ENCODE results near the gene SYT13.

Gene SYT13, protein sequence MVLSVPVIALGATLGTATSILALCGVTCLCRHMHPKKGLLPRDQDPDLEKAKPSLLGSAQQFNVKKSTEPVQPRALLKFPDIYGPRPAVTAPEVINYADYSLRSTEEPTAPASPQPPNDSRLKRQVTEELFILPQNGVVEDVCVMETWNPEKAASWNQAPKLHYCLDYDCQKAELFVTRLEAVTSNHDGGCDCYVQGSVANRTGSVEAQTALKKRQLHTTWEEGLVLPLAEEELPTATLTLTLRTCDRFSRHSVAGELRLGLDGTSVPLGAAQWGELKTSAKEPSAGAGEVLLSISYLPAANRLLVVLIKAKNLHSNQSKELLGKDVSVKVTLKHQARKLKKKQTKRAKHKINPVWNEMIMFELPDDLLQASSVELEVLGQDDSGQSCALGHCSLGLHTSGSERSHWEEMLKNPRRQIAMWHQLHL

DNA sequence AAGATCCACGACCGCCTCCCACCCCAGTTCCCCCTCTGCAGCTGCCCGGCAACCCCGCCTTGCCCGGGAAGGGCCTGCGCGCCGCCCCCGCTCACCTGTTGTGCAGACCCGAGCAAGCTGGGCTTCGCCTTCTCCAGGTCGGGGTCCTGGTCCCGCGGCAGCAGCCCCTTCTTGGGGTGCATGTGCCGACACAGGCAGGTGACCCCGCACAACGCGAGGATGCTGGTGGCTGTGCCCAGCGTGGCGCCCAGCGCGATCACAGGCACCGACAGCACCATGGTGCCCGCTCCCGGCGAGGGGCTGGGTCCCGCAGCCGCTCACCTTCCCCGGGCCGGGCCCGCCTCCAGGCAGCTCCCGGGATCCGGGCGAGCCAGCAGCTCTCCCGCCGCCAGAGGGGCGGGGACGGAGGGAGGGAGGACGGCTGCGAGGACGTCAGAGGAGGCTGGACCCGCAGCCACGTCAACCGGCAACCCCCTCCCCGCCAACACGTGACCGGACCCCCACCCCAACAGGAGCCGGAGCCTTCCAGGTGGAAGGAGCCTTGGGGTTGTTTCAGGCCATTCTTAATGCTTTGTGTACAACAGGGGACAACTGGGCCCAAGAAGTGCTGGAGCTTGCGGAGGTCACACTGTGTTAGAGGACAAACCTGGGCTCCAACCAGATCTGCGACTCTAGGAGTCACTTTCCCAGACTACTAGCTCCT lies at the start of gene SYT13:
TSS of gene SYT13 (minus strand) at position 412 of the 703 bp plus-strand sequence. CDS start at position 278, 134 bp downstream.
- no peak for DNase-seq

DNA sequence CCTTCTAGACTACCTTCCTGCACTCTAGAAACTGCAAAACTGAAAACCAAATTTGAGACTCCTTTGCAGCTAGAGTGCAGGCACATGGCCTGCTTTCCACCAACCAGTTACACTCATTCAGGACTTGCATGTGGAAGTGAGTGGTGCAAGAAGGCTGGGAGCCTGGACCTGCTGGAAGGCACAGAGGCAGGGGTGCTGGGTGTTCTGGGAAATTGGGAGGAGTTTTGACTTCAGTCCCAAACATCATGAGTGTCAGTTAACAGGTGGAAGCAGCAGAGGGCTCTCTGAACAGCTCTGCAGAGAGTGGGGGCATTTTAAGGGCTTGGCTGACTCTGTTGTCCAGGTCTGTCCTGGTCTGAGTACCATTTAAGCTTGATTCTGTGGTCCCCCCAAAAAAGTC lies 49.3 kb upstream of the SYT13 start:
- DNase-seq: no peak

DNA sequence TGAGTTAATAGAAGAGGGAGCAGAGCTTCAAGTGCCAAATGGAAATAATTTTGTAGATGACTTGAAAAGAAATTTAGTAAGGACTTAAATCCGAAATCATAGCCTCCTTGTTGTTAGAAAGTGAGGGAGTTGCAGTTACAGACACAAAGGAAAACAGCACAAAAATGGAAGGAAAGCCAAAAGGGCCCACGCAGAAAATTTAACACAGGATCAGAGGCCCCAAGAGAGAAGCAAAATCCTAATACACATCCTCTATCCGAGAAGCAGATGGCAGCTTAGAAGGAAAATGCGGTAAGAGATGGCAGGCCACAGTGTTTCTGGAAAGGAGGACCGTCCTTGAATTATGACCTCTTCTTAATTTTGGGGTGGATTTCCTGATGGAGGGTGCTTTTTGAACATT lies 48.7 kb upstream of the SYT13 start:
- DNase-seq: no peak

DNA sequence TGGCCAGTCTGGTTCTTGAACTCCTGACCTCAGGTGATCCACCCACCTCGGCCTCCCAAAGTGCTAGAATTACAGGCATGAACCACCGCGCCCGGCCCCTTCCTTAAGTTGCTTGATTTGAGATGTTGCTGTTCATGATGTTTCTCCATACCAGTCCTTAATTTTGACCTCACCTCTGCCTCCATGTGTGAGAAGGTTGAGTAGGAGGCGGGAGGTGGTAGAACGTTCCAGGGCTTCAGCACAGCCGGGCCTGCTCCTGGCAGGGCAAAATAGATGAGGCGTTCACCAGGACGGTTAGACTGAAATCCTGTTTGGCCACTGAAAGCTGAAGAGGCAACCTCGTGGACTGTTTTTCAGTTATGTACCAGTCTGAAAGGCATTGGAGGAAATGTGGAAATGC lies 48.3 kb upstream of the SYT13 start:
- DNase-seq: no peak

DNA sequence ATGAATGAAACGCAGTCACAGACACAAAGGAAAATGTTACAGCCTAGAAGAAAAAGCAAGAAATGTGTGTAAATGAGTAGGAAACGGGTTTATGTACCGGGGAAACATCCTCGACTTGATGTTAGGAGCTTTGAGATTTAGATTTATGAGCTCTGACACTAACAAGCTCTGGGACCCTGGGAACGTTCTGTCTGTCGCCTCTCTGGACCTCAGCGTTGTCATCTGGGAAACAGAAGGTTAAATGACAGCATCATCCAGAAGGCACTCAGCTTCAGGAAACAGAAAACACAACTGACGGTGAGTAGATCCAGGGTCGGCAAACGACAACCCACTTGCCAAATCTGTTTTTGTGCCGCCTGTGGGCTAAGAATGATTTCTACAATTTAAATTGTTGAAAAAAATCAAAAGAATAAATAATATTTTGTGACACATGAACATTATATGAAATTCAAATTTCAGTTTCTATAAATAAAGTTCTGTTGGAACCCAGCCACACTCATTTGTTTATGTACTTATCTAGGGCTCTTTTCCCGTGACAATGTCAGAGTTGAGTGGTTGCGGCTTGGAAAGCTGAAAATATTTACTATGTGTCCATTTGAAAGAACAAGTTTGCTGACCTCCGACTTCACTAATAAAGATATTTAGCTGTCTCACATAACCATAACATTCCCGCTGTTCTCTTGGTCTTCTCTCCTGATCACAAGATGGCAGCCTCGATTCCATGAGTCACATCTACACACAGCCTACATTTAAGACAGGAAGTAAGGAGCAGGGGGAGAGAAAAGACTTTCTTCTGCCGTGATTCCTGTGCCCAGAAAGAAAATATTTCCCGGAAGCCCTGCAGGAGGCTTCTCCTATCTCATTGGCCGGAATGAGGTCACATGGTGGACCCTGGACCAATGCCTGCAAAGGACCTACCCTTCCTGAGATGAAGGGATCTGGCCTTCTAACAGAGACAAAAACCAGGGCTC lies 47.1 kb upstream of the SYT13 start:
- peak in 1 of 2 experiments; percentile 13 for DNase-seq

DNA sequence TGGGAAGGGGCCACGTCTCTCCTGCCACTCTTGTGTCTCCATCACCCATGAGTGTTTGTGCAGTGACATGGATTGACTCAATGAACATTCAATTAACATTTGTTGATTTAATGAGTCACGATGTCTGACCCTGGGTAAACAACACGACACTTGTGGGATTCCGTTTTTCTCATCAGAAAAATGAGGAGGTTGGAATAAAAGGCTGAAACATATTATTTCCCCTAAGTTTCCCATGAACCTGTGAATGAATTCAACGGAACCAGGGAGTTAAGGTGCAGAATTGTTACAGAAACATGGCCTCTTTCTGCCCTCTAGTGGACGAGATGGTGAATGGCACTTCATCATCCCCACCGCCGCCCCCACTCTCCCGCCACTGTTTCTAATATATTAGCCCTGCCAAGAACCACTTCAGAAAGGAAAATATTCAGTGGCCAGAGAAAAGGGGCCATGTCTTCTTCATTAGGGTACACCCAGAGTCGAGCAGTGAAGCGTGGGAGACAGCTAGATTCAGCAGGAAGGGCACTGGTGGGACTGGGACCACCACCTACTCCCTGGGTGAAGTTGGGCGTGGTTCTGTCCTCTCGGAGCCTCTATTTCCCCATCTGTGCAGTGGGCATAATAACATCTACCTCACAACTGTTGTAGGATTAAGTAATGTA lies 46.3 kb upstream of the SYT13 start:
- peak; percentile 34 to 45 for DNase-seq

DNA sequence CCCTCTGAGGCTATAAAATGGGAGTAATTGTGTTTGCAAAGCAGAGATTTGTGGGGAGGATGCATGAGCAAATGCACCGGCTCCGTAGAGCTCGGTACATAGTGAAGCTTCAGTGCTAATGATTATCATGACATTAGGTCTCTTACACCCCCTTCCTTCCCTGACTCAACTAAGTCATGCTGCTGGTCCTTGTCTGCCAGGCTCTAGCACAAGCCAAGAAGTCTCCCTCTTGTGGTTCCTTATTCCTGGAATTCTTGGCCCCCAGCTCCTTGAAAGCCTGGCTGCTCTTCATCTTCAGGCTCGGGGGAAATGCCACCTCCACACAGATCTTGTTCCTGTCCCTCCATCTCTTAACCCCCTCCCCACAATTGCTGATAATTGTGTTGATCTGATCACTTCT lies 45.7 kb upstream of the SYT13 start:
- DNase-seq: no peak

DNA sequence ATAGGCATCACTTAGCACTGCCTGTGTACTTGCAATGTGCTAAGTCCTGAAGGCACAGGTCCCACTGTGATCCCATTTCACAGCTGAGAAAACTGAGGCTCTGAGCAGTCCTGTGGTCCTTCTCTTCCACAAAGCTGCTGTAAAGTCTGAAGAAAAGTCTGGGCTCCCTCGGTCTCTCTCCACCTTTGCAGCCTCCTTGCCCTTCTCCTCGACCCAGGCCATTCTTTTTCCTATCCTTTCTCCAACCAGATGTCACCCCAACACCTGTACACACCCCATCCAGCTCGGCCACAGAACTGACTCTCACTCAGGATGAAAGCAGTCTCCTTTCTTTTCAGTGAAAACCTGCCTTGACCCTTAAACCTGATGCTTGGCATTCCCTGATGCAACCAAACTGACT lies 42.6 kb upstream of the SYT13 start:
- DNase-seq: no peak

DNA sequence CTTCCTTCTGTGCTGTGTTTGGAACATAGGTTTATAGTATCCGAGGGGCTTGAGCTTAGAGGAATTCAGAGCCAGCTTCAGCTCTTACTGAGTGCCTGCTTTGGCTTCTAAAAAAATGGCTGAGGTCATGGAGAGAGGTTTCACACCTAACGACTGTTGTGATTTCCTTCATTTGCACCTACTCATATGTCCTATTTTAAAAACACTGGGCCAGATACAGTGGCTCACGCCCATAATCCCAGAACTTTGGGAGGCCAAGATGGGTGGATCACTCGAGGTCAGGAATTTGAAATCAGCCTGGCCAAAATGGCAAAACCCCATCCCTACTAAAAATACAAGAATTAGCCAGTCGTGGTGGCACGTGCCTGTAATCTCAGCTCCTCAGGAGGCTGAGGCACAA lies 38.3 kb upstream of the SYT13 start:
- DNase-seq: no peak

DNA sequence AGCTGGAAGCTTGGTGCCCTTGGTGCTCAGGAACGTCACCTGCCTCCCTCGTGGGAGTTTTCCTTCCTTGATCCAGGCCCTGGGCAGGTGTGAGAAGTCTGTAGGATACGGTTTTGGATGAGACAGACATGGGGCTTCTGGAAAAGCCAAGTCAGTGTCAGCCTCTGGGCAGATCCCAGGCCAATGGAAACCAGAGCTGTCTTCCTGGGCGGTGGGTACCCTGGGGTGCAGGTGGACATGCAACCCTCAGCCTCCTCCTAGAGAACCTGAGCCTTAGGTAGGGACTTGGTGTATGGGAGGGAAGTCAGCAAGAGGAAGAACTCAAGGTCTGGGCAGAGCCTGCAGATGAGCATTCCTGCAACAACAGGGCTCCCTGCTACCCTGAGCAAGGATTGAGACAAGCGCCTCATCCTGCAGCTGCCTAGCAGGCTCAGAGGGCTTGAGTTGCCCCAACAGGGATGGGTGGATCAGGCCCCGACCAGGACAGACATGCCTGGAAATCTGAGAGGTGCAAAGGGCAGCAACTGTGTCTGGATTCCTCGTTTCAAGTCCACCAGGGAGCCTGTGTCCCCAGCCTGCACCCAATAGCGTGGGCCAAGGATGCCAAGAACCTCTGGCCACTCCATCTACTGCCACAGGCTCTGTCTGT lies 37.6 kb upstream of the SYT13 start:
- DNase-seq: no peak

DNA sequence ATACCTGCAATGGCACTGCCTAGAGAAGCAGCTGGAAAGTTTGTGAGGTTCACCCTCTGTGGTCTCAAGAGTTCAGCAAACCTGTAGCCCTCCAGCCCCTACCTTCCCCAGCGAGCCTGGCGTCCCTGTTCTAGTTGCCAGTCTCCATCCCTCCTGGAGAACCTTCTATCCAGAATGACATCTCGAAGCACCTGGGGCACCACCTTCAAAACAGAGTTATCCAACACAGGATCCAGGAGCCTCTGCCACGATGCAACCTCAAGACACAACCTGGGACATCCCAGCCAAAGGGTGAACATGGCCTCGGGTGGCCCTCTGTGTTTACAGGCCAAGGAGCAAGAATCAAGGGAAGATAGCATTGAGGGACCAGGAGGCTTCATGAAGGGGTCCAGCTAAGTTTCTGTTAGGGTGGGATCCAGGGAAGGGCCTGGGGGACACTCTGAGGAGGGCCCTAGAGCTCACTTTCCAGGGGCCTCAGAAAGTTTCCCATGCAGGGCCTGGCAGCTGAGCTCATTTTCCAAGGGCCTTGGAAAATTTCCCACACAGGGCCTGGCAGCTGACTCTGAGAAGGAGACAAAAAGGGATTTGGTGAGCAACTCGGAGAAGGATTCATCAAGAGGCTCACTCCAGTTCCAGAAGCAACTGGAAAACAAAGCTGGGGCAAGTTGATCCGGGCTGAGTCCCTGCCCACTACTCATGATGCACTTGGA lies 36.9 kb upstream of the SYT13 start:
- no peak for DNase-seq

DNA sequence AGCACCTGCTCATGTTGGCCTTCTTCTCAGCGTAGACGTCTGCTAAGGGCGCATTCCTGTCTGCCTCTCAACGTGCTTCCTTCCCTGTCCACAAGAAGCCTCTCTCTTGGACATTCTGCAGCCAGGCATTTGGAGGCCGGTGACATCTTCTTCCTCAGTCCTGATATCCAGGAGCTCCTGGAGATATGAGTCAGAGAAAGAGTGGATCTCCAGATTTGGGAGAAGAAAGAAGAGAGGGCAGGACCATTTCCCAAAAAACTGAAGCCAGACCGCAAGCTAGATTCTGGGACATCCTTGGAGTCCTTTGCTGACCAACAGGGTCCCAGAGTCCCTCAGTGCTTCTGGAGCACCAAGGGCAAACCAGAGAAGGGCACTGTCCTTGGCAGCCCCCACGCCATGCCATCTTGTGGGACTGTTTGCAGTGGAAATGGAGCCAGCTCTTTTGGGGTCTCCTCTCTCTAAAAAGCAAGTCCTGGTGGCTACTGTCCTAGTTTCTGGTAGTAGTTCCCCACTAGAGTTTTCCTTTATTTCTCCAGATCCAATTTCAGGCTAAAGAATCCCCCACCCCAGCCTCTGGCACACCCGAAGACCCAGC lies 36.1 kb upstream of the SYT13 start:
- DNase-seq: no peak

DNA sequence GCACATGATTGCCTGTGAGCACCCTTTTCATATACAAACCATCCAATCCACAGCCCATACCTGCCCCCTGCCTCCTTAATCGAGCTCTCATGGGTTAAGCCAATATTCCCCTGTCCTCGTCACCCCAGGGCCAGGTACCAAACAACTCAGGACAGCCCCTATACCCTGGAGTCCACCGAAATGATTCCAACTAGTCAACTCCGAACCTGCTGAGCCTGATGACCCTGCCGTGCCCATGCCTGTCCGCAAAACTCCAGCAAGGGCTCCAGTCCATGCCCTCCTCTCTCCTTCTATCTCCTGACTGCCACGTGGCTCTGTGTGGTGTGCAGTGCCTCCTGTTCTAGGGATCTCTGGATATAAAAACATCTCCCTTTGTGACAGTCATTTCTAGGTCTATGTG lies 35.5 kb upstream of the SYT13 start:
- no peak for DNase-seq

DNA sequence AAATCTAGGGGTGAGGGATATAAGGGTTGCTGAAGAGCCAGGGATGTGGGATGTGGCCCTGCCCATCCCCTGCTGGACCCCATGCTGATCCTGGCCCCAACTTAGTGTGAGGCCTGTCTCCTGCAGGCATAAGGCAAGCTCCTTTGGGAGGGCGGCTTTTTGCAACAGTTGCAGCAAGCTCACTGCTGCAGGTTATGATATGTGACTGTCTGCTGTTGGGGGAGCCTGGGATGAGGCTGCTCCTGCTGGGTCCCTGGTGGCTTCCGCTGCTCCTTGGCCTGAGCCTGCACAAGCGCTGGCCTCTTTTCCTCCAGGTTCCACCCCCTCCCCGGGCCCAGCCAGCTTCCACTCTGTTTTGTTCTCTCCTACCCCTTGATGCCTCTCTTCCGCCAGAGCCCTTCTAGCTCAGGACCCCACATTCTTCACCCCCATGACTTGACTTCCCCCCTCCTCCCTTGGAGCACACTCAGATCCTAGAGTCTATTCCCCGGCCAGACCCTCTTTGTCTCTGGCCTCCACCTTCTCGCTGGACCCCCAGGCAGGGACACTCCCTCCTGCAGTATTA lies 35.0 kb upstream of the SYT13 start:
- DNase-seq: no peak

DNA sequence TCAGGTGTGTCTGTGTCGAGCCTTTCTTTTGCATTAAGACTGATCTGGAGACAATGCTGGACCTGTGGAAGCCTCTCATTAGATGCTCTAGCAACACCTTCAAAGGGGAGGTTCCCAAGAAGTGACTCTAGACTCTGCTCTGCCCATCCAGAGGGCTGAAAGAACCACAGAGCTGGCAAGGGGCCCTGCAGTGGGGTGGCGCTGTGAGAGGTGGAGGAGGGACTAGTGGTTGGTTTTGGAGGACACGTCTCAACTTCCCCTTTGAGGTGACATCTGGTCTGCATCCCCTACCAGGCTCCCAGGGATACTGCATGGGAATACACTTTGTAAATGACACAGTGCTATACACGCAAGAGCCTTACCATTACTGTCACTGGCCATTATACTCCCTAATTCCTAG lies 34.2 kb upstream of the SYT13 start:
- DNase-seq: no peak

DNA sequence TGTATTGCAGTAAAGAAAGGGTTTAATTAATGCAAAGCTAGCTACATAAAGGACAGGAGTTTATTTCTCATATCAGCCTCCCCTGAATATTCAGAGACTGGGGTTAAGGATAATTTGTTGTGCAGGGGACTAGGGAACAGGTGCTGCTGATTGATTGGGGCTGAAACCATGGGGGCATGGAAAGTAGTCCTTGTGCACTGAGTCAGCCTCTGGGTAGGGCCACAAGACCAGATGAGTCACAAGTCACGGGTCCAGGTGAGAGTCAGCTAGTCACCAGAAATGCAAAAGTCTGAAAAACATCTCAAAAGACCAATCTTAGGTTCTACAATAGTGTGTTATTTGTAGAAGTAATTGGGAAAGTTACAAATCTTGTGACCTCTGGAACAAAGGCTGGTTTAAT lies 32.9 kb upstream of the SYT13 start:
- peak in 1 of 2 experiments; percentile 10 for DNase-seq

DNA sequence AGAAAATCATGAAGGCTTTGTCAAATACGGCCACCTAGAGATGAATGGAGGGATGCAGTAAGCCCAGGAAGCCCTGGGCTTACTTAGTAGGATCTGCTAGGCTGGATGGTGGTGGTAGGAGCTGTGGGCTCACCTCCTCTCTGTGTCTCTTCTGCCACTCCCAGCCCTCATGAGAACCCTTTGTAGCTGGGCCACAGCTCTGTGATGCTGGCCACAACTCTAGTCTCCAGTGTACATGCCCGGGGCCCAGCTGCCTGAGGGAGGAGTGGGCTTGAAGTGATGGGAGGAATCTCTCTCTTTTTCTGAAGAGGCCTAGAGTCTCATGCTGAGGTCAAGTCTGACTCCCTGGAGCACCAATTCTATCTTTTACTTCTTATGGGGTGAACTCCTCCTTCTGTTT lies 32.4 kb upstream of the SYT13 start:
- DNase-seq: no peak

DNA sequence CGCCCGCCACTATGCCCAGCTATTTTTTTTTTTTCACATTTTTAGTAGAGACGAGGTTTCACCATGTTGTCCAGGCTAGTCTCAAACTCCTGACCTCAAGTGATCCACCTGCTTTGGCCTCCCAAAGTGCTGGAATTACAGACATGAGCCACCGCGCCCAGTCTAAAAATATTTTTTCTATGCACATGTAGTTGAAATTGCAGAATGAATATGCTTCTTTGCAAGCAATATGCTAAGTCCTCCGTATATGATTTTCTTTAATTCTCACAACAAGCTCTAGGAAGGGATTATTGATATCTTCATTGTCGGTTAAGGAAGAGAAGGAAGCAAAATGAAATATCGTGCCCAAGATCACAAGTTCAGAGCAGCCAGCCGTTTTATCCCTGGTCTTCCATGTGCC lies 30.1 kb upstream of the SYT13 start:
- no peak for DNase-seq

DNA sequence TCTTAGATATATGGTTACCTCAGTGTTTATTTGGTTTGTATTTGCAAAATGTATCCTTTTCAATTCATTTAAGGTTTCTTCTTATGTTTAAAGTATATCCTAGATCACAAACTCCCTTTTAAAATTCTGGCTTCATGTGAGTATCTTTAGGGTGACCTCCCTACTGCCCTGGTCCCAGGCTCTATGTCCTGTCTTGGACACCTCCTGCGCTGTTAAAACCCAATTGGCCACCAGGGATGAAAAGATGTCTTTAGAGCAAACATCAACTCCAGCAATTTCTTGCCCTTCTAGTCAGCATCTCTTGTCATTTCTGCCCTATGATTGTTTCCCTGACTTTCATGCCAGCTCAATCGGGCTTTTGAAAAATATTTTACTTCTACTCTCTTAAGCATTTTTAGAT lies 28.8 kb upstream of the SYT13 start:
- no peak for DNase-seq

DNA sequence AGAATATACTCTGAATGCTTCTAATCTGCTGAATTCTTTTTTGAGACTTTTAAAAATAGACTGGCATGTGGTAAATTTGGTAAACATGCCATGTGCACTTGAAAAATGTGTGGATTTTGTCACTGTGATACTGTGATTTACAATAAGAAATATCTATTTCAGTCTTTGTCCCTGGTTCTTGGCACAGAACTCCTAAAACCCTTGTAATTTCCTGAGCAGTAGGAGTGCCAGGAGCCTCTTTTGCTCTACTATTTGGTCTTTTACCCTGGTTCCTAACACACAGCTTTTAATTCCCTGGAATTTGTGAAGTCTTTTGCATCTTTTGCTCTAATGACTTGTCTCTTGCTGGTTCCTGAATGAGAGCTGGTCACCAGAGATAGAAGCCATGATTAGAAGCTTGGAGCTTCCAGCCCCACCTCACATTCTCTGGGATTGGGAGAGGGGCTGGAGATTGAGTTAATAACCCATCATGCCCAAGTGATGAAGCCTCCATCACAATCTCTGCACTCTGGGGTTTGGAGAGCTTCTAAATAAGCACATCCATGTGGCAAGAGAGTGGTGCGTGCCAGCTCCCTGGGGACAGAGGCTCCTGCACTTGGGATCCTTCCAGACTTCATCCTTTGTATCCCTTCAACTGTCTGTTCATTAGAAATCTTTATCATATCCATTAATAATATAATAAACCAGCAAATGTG lies 27.2 kb upstream of the SYT13 start:
- DNase-seq: no peak
